Measurements from ENCODE around the gene C6orf118.

Gene C6orf118

GRCh38 chr6:165292657-165293056 lies 16.7 kb downstream of the C6orf118 start:
- no peak overlapping the region for H3K4me3 ChIP-seq (replicated peaks; ENCODE audit: insufficient read depth, low read length)
- TF ChIP-seq CTCF (IDR thresholded peaks at IDR 0.05; ENCODE audit: insufficient read depth, low read length) (no peak), POLR2AphosphoS5 (IDR thresholded peaks at IDR 0.05; ENCODE audit: low read depth) (no peak), REST (IDR thresholded peaks at IDR 0.05; ENCODE audit: insufficient replicate concordance, low read depth) (no peak), GABPA (IDR thresholded peaks at IDR 0.05; ENCODE audit: low read depth) (no peak), SPI1 (IDR thresholded peaks at IDR 0.05; ENCODE audit: borderline replicate concordance, low read depth) (no peak)
- DNase-seq (ENCODE audit: low read depth in 1 of 2, low spot score in 1 of 2): no peak
- no peak overlapping the region for H3K27ac ChIP-seq (replicated peaks)
- no peaks in the 10 kb centered on the region for H3K27me3 ChIP-seq (ENCODE audit: insufficient read depth, poor library complexity, severe bottlenecking)

GRCh38 chr6:165274611-165275010 lies 34.8 kb downstream of the C6orf118 start:
- Histone ChIP-seq H3K27me3 (ENCODE audit: insufficient read depth, poor library complexity, severe bottlenecking) (no peaks in the 10 kb centered on the region), H3K27ac (replicated peaks) (no peak overlapping the region), H3K4me3 (replicated peaks; ENCODE audit: insufficient read depth, low read length) (no peak overlapping the region)
- TF ChIP-seq CTCF (IDR thresholded peaks at IDR 0.05; ENCODE audit: insufficient read depth, low read length) (no peak), REST (IDR thresholded peaks at IDR 0.05; ENCODE audit: insufficient replicate concordance, low read depth) (no peak), POLR2AphosphoS5 (IDR thresholded peaks at IDR 0.05; ENCODE audit: low read depth) (no peak), SPI1 (IDR thresholded peaks at IDR 0.05; ENCODE audit: borderline replicate concordance, low read depth) (no peak), GABPA (IDR thresholded peaks at IDR 0.05; ENCODE audit: low read depth) (no peak)
- no peak for DNase-seq (ENCODE audit: low read depth in 1 of 2, low spot score in 1 of 2)

- no peak for TF ChIP-seq REST (IDR thresholded peaks at IDR 0.05; ENCODE audit: insufficient replicate concordance, low read depth)
- TF ChIP-seq CTCF (IDR thresholded peaks at IDR 0.05; ENCODE audit: insufficient read depth, low read length): no peak
- no peak for TF ChIP-seq SPI1 (IDR thresholded peaks at IDR 0.05; ENCODE audit: borderline replicate concordance, low read depth)
- no peak for TF ChIP-seq POLR2AphosphoS5 (IDR thresholded peaks at IDR 0.05; ENCODE audit: low read depth)
- TF ChIP-seq GABPA (IDR thresholded peaks at IDR 0.05; ENCODE audit: low read depth): no peak
- no peak overlapping the region for H3K27ac ChIP-seq (replicated peaks)
- no peaks in the 10 kb centered on the region for H3K27me3 ChIP-seq (ENCODE audit: insufficient read depth, poor library complexity, severe bottlenecking)
- DNase-seq (ENCODE audit: low read depth in 1 of 2, low spot score in 1 of 2): no peak
- H3K4me3 ChIP-seq (replicated peaks; ENCODE audit: insufficient read depth, low read length): no peak overlapping the region
Measured at GRCh38 chr6:165272585-165272984, 36.8 kb downstream of the C6orf118 start.
